Endothelial cell of umbilical vein (primary cell): ENCODE data around the gene CLIP1.

ENCODE experiments used
- CTCF ChIP-seq, 2 donors: IDR thresholded peaks; 1 replicate in 1 of 2; 2 replicates in 1 of 2; pipeline ENCODE4 v1.5.1; 2011; ENCODE audit warnings: low read length in 2 of 2, mild to moderate bottlenecking in 2 of 2, moderate library complexity in 2 of 2, control low read depth in 1 of 2, inconsistent platforms in 1 of 2, low read depth in 1 of 2; ENCODE audit not compliant: insufficient read depth in 1 of 2; ENCODE audit errors: extremely low read depth in 1 of 2
- POLR2A ChIP-seq: IDR thresholded peaks from 2 replicates; pipeline ENCODE4 v1.6.1; 2012; ENCODE audit warnings: low read depth, mild to moderate bottlenecking, control low read depth, low read length
- POLR2AphosphoS5 ChIP-seq: IDR thresholded peaks from 2 replicates; pipeline ENCODE4 v1.6.1; 2012; ENCODE audit warnings: low read depth, mild to moderate bottlenecking, control low read depth, low read length, moderate library complexity; ENCODE audit not compliant: insufficient read depth
- TF ChIP-seq, protein P1 (sequence below): IDR thresholded peaks from 2 replicates; pipeline ENCODE4 v1.6.1; 2011; ENCODE audit not compliant: insufficient read depth, insufficient read length

DNA sequence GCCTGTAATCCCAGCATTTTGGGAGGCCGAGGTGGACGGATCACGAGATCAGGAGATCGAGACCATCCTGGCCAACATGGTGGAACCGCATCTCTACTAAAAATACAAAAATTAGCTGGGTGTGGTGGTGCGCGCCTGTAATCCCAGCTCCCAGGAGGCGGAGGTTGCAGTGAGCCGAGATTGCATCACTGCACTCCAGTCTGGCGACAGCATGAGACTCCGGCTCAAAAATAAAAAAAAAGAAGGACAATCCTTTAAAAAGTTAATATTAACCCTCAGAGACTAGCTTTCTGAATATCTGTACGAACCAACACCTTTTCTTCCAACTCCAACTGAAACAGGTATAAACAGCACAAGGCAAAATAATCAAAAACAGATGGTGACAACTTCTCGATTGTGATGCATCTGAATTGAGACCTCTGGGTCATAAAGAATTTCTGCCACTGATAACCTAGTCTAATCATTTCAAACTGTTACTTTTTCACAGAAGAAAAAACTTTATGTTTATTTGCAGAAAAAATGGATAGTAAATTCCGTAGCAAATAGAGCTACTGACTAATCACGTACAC lies 27.8 kb downstream of the CLIP1 start:
- TF ChIP-seq POLR2A = no peak
- TF ChIP-seq CTCF (IDR thresholded peaks at IDR 0.05; ENCODE audit: extremely low read depth in 1 of 2, insufficient read depth in 1 of 2, low read depth in 1 of 2, low read length in 2 of 2) = no peak
- no peak for TF ChIP-seq POLR2AphosphoS5
- TF ChIP-seq, protein P1, sequence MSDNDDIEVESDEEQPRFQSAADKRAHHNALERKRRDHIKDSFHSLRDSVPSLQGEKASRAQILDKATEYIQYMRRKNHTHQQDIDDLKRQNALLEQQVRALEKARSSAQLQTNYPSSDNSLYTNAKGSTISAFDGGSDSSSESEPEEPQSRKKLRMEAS = no peak
